BLaER1 (cell line): Measurements from ENCODE around the gene C2CD4B.

Experiments
- H3K27ac ChIP-seq: shearing (Covaris generic); formaldehyde crosslinking; 2 replicates; pipeline ENCODE4 v1.8.1; 2022
- H3K27me3 ChIP-seq: shearing (Covaris generic); formaldehyde crosslinking; 2 replicates; pipeline ENCODE4 v1.8.1; 2022
- H3K36me3 ChIP-seq: shearing (Covaris generic); formaldehyde crosslinking; 2 replicates; pipeline ENCODE4 v1.8.1; 2022
- H3K4me1 ChIP-seq: shearing (Covaris generic); formaldehyde crosslinking; 2 replicates; pipeline ENCODE4 v1.8.1; 2022
- H3K4me2 ChIP-seq: shearing (Covaris generic); formaldehyde crosslinking; 2 replicates; pipeline ENCODE4 v1.8.1; 2022
- H3K4me3 ChIP-seq: shearing (Covaris generic); formaldehyde crosslinking; 2 replicates; pipeline ENCODE4 v1.8.1; 2022
- H3K9ac ChIP-seq: shearing (Covaris generic); formaldehyde crosslinking; 2 replicates; pipeline ENCODE4 v1.8.1; 2022
- H3K9me3 ChIP-seq: shearing (Covaris generic); formaldehyde crosslinking; 2 replicates; pipeline ENCODE4 v1.8.1; 2022
- H4K20me1 ChIP-seq: shearing (Covaris generic); formaldehyde crosslinking; 2 replicates; pipeline ENCODE4 v1.8.1; 2022
- Cebpa-rat ChIP-seq: shearing (Covaris generic); IDR thresholded peaks from 2 replicates; pipeline ENCODE4 v1.8.1; 2022

Gene C2CD4B

DNA sequence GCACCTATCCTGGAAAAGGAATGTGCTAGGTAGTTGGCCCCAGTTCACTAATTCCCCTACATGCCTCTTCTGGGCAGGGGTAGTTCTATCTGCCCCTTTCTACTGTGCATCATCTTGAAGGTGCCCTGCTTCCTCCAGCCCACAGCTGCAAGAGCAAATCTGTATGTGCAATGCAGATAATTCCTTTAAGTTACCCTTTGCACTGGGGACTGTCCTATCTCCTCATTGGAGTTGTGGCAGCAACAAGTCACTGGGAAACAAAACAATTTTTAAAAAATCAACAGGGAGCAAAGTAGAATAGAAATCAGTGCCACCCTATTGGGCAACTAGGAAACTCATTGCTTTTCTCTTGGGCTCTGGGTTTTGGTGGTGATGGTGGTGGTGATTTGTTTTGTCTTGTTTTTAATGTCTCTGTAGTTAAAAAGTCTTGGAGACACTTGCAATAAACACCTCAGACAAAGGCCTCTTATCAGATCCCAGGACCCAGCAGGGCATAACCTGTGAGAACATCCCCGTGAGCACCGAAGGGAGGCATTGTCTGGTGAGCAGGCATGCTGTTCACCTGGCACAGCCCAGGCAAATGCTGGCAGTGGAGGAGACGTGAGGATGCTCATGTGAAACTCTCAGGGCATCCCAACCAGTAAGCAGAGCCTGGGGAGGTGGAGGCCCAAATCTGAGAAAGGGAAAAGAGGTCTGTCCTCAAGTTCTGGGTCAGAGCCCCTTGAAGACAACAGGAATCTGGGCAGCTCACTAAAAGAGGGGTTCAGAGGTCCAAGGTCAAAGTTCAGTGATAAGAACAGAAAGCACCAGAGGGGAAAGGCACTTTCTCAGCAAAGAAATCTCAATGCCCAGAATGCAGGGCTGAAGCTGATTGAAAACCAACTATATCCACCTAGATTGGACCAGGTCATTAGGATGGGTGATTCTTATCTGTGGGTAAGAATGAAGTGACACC, 27.9 kb downstream of the C2CD4B start:
- TF ChIP-seq Cebpa-rat: no peak
- no peaks in the 10 kb centered on the region for H3K4me1 ChIP-seq
- no peaks in the 10 kb centered on the region for H3K27me3 ChIP-seq
- H3K4me2 ChIP-seq: no peak overlapping the region
- H4K20me1 ChIP-seq: no peaks in the 10 kb centered on the region
- H3K27ac ChIP-seq: no peak overlapping the region
- no peaks in the 10 kb centered on the region for H3K36me3 ChIP-seq
- no peak overlapping the region for H3K9ac ChIP-seq
- H3K9me3 ChIP-seq: peaks cover 6% of the 10 kb centered on the region; the same call in 1 of the 2 replicates
- H3K4me3 ChIP-seq: no peak overlapping the region

DNA sequence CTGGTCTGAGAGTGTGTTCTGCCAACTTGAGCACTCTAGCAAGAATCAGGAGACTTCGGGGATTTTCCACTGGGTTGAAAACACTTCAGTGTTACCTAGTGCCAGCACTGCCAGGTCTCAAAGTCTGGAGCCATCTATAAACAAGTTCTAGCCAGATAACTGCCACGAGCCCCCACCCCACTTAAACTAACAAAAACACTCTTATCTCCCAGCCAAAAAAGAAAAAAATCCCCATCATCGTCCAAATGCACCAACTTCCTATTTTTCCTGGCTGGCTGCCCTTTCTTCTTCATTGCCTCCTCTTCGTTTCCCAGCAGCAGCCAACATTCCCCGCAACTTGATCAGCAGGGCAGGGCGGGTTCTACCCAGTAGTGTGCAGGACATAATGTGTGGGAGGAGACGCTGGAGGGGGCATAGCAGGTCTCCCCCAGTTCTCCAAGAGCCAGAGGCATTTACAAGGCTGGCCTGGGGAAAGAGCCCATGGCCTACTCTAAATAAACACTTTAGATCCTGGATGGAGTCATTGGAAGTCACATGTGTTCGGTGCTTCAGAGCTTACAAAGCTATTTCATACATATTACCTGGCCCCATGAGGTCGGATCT, 29.5 kb downstream of the C2CD4B start:
- Histone ChIP-seq H3K4me2 (no peak overlapping the region), H3K27me3 (no peaks in the 10 kb centered on the region), H4K20me1 (no peaks in the 10 kb centered on the region), H3K4me1 (no peaks in the 10 kb centered on the region), H3K4me3 (no peak overlapping the region), H3K9ac (no peak overlapping the region), H3K9me3 (peaks cover 6% of the 10 kb centered on the region; the same call in 1 of the 2 replicates), H3K27ac (no peak overlapping the region), H3K36me3 (no peaks in the 10 kb centered on the region)
- no peak for TF ChIP-seq Cebpa-rat

DNA sequence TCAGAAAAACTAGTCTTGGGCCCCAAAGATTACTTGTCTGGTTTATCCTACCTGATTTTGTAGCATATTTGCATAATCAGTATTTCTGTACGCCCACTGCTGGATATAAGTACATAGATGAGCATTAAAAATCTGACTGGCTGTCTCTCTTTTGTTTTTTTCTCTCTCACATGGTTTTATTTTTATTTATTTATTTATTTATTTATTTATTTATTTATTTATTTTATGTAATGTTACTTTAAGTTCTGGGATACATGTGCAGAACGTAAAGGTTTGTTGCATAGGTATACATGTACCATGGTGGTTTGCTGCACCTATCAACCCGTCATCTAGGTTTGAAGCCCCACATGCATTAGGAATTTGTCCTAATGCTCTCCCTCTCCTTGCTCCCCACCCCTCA, 31.9 kb downstream of the C2CD4B start:
- no peak for TF ChIP-seq Cebpa-rat
- no peaks in the 10 kb centered on the region for H3K27me3 ChIP-seq
- H3K9ac ChIP-seq: no peak overlapping the region
- H3K4me3 ChIP-seq: no peak overlapping the region
- no peaks in the 10 kb centered on the region for H4K20me1 ChIP-seq
- H3K36me3 ChIP-seq: no peaks in the 10 kb centered on the region
- H3K27ac ChIP-seq: no peak overlapping the region
- peaks cover 6% of the 10 kb centered on the region; the same call in 1 of the 2 replicates for H3K9me3 ChIP-seq
- H3K4me1 ChIP-seq: 0 out of 2 replicates have a peak, but pooled peaks cover 5% of the 10 kb centered on the region
- no peak overlapping the region for H3K4me2 ChIP-seq

DNA sequence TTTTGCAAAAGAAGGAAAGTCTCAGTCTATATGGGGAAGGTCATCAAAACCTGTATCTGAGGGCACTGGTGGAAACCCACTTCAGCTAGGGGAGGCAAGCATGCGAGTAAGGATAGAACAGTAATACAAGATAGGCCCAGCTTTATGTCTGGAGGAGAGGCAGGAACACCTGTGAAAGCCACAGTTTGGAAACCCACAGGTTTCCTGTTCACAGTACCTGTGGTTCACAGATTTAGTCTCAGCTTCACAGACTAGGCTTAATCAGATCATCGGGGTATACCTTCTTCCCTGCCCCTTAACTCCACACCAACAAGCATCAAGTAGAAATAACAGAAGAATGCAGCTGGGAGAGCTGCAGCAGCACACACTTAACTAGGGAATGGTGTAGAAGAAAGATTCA, 36.2 kb downstream of the C2CD4B start:
- TF ChIP-seq Cebpa-rat: no peak
- no peaks in the 10 kb centered on the region; the same call in 1 of the 2 replicates for H3K9me3 ChIP-seq
- no peaks in the 10 kb centered on the region for H4K20me1 ChIP-seq
- no peak overlapping the region for H3K4me3 ChIP-seq
- H3K27ac ChIP-seq: no peak overlapping the region
- no peak overlapping the region for H3K4me2 ChIP-seq
- no peaks in the 10 kb centered on the region for H3K27me3 ChIP-seq
- no peak overlapping the region for H3K9ac ChIP-seq
- no peaks in the 10 kb centered on the region for H3K36me3 ChIP-seq
- peaks cover 5% of the 10 kb centered on the region; the same call in 1 of the 2 replicates for H3K4me1 ChIP-seq

DNA sequence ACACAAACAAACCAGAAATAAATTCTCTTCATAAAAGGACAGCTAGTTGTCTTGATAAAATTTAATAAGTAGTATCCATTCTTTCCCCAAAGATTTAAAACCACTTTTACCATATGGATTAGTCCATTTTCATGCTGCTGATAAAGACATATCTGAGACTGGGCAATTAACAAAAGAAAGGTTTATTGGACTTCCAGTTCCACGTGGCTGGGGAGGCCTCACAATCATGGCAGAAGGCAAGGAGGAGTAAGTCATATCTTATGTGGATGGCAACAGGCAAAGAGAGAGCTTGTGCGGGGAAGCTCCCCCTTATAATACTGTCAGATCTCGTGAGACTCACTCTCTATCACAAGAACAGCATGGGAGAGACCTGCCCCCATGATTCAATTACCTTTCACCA, 38.7 kb downstream of the C2CD4B start:
- Histone ChIP-seq H3K4me3 (no peak overlapping the region), H4K20me1 (no peaks in the 10 kb centered on the region), H3K27me3 (no peaks in the 10 kb centered on the region), H3K4me1 (peaks cover 5% of the 10 kb centered on the region; the same call in 1 of the 2 replicates), H3K36me3 (no peaks in the 10 kb centered on the region), H3K9ac (no peak overlapping the region), H3K27ac (no peak overlapping the region), H3K4me2 (no peak overlapping the region), H3K9me3 (no peaks in the 10 kb centered on the region; the same call in none of the 2 replicates)
- no peak for TF ChIP-seq Cebpa-rat

DNA sequence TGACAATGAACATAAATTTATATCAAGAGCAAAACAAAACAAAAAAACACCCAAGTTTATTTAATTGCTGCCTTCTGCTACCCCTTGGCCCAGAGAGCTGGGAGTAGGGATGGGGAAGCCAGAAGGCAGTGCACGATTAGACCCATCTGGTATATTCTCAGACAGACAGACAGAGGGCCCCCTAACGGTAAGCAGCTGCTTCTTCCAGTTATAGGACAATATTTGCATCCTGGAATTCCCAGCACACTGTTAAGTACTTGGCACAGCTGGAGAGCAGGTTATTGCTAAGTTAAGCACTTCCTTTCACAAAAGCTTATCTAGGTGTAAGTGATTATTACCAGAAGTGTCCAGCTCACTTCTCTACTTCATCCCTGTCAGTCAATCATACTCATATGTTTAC, 39.3 kb downstream of the C2CD4B start:
- no peaks in the 10 kb centered on the region for H3K36me3 ChIP-seq
- TF ChIP-seq Cebpa-rat: no peak
- H3K9me3 ChIP-seq: no peaks in the 10 kb centered on the region; the same call in none of the 2 replicates
- H4K20me1 ChIP-seq: no peaks in the 10 kb centered on the region
- no peak overlapping the region for H3K4me2 ChIP-seq
- H3K4me3 ChIP-seq: no peak overlapping the region
- peaks cover 5% of the 10 kb centered on the region; the same call in 1 of the 2 replicates for H3K4me1 ChIP-seq
- no peak overlapping the region for H3K9ac ChIP-seq
- no peaks in the 10 kb centered on the region for H3K27me3 ChIP-seq
- no peak overlapping the region for H3K27ac ChIP-seq

DNA sequence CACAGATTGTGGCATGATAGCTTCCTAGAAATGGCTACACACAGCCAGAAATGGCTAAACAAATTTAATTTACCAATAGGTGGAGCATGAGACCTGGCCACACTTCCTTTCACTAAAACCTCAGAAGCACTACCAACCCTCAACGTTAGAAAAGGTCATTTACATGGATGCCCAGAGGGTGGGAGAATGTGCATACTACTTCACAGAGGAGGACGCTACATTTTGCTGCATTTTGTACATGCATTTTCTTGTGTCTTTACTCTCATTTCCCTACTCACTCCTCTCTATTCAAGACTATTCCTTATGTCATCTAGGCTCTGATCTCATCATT, 40.1 kb downstream of the C2CD4B start:
- Histone ChIP-seq H3K4me1 (peaks cover 5% of the 10 kb centered on the region; the same call in 1 of the 2 replicates), H3K9ac (no peak overlapping the region), H3K4me3 (no peak overlapping the region), H3K9me3 (no peaks in the 10 kb centered on the region; the same call in none of the 2 replicates), H3K27ac (no peak overlapping the region), H3K4me2 (no peak overlapping the region), H3K27me3 (no peaks in the 10 kb centered on the region), H3K36me3 (no peaks in the 10 kb centered on the region), H4K20me1 (no peaks in the 10 kb centered on the region)
- TF ChIP-seq Cebpa-rat: no peak

DNA sequence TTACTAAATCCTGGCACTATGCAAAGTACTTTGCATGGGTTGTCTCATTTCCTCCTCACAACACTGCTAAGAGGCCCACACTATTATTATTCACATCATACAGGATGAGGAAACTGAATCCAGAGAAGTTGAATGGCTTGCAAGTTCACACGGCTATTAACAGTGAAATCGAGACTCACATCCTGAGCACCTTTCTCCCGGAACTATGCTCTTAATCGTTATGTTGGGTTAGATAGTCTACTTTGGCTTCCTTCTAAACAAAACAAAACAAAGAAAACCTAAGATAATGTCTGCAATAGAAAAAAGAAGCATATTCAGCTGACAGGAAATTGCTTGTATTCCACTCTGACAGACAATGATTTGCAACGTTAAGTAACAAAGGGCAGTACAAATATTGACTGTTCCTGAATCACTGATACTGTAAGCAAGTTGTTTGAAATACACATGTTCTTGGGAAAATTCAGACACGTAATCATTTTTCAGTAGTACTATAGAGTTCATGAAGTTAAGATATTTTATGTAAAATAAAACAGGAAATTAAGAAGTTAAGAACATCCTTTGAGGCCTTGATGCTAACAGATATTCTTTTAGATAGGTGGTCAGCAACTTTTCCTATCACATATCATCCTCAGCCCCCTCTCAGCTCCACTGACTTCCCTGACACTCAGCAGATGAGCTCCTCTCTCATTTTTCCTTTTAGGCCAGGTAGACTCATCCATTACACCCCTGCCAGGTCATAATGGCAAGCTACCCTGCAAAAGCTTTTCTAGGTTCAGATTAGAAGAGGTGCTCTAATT, 40.7 kb downstream of the C2CD4B start:
- Histone ChIP-seq H4K20me1 (no peaks in the 10 kb centered on the region), H3K9ac (no peak overlapping the region), H3K4me1 (peaks cover 9% of the 10 kb centered on the region; the same call in 1 of the 2 replicates), H3K36me3 (no peaks in the 10 kb centered on the region), H3K4me2 (no peak overlapping the region), H3K27me3 (no peaks in the 10 kb centered on the region), H3K9me3 (no peaks in the 10 kb centered on the region; the same call in none of the 2 replicates), H3K27ac (no peak overlapping the region), H3K4me3 (no peak overlapping the region)
- TF ChIP-seq Cebpa-rat: no peak

DNA sequence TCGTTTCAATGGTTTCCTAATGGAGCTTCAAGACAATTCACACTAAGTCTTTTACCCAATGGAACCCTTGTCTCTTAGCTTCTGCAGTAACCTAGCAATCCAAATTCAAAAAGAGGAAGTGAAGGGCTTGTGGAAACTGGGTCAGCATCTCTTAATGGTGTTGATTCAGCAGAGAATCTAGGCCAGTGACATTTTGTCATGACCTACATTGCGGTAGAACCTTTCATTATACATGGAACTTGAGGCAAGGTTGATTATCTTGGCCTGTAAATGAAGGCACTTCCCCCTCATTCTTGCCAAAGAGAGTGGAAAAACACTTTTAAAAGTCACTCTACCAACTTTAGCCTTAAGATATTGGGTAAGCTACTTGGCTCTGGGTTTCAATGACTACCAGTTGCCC, 42.8 kb downstream of the C2CD4B start:
- H3K4me1 ChIP-seq: peaks cover 9% of the 10 kb centered on the region; the same call in 1 of the 2 replicates

More for the DNA sequence above, 42.8 kb downstream of the C2CD4B start:
- Histone ChIP-seq H3K9ac (no peak overlapping the region), H4K20me1 (no peaks in the 10 kb centered on the region), H3K9me3 (no peaks in the 10 kb centered on the region; the same call in none of the 2 replicates), H3K27me3 (no peaks in the 10 kb centered on the region), H3K4me2 (no peak overlapping the region), H3K36me3 (no peaks in the 10 kb centered on the region), H3K27ac (no peak overlapping the region), H3K4me3 (no peak overlapping the region)
- no peak for TF ChIP-seq Cebpa-rat
